GM18520 (cell line): ENCODE measurements around the gene LEKR1.
"Not testable (repeated sequence)": the region's sequence is repeated elsewhere in the genome, so short reads cannot be mapped to it uniquely, and the experiment has no call there.

Experiments
- ATAC-seq: cut with Tn5 transposase; IDR thresholded peaks from one replicate; pipeline ENCODE4 v1.9.1; 2021; ENCODE audit not compliant: unreplicated experiment

LEKR1 gene

GRCh38 chr3:156826144-156826895 is at the start of gene LEKR1:
Gene LEKR1 (plus strand): TSS chr3:156826353. CDS start chr3:156829330, 2,977 bp downstream.
- ATAC-seq = peak; percentile 83

- ATAC-seq = no peak
These were observed 49.3 kb upstream of the LEKR1 start for GRCh38 chr3:156776871-156777270.

- no peak for ATAC-seq
These were observed 44.6 kb upstream of the LEKR1 start for GRCh38 chr3:156781310-156782230.

- ATAC-seq = no peak
These were observed 43.8 kb upstream of the LEKR1 start for GRCh38 chr3:156782319-156782718.

- ATAC-seq = no peak
These were observed 43.2 kb upstream of the LEKR1 start for GRCh38 chr3:156782921-156783320.

GRCh38 chr3:156787001-156787400 is 39.2 kb upstream of the LEKR1 start:
- no peak for ATAC-seq

GRCh38 chr3:156787926-156788663 is 38.1 kb upstream of the LEKR1 start:
- ATAC-seq = peak; percentile 69

GRCh38 chr3:156788846-156789245 is 37.3 kb upstream of the LEKR1 start:
- ATAC-seq = no peak

GRCh38 chr3:156790156-156790555 is 36.0 kb upstream of the LEKR1 start:
- ATAC-seq = no peak

- no peak for ATAC-seq
These were observed 34.0 kb upstream of the LEKR1 start for GRCh38 chr3:156792114-156792513.

- no peak for ATAC-seq
These were observed 33.6 kb upstream of the LEKR1 start for GRCh38 chr3:156792536-156792935.

GRCh38 chr3:156792945-156793344 is 33.2 kb upstream of the LEKR1 start:
- no peak for ATAC-seq

GRCh38 chr3:156793400-156793799 is 32.8 kb upstream of the LEKR1 start:
- no peak for ATAC-seq

GRCh38 chr3:156793851-156794250 is 32.3 kb upstream of the LEKR1 start:
- no peak for ATAC-seq

- no peak for ATAC-seq
These were observed 30.2 kb upstream of the LEKR1 start for GRCh38 chr3:156795890-156796481.

GRCh38 chr3:156797368-156797767 is 28.8 kb upstream of the LEKR1 start:
- ATAC-seq = no peak

- not testable (repeated sequence) for ATAC-seq
These were observed 25.9 kb upstream of the LEKR1 start for GRCh38 chr3:156800287-156800686.

- no peak for ATAC-seq
These were observed 24.4 kb upstream of the LEKR1 start for GRCh38 chr3:156801746-156802145.

- no peak for ATAC-seq
These were observed 23.1 kb upstream of the LEKR1 start for GRCh38 chr3:156802821-156803606.
